GM12874 (cell line): ENCODE measurements around the gene LRMDA.

ENCODE experiments used
- TF ChIP-seq, protein P1 (sequence below): IDR thresholded peaks from 2 replicates; pipeline ENCODE4 v1.5.1; 2011; ENCODE audit warnings: low read depth, mild to moderate bottlenecking, control low read depth, low read length, moderate library complexity; ENCODE audit not compliant: insufficient read depth

The LRMDA gene

GRCh38 chr10:75857896-75858295, 426.5 kb downstream of the LRMDA start:
- TF ChIP-seq, protein P1, sequence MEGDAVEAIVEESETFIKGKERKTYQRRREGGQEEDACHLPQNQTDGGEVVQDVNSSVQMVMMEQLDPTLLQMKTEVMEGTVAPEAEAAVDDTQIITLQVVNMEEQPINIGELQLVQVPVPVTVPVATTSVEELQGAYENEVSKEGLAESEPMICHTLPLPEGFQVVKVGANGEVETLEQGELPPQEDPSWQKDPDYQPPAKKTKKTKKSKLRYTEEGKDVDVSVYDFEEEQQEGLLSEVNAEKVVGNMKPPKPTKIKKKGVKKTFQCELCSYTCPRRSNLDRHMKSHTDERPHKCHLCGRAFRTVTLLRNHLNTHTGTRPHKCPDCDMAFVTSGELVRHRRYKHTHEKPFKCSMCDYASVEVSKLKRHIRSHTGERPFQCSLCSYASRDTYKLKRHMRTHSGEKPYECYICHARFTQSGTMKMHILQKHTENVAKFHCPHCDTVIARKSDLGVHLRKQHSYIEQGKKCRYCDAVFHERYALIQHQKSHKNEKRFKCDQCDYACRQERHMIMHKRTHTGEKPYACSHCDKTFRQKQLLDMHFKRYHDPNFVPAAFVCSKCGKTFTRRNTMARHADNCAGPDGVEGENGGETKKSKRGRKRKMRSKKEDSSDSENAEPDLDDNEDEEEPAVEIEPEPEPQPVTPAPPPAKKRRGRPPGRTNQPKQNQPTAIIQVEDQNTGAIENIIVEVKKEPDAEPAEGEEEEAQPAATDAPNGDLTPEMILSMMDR = no peak

DNA sequence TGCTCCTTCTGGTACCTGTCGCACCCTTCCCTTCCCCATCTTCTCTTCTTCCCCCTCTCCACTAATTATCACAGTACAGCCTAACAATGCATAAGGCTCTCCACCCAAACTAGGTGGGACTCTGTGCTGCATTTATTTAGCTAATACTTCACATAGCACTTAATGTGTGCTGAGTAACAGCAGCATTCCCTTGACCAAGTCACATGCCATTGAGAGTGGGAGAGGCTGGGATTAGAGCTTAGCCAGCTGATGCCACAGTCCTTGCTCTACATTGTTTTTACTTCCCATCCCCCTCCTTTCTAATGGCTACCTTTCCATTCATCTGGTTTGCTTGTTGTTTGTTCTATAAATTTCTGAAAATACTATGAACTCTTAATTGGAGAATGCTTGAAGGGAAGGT, 426.9 kb downstream of the LRMDA start:
- TF ChIP-seq, protein P1 = no peak

DNA sequence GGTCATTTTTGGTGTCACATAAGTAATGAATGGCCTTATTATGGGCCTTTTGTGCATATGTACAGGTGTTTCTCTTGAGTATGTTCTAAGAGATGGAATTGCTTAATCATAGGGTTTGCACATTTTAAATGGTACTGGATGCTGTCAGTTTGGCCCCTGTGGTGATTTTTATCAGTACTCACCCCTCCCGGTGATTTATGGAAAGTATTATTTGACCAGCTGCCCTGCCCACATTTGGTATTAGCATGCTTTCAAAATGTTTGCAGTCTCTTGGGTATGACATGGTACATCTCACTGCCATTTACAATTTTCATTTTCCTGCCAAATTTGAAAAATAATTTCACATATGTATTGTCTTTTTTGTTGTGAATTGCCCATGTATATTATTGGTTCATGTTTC, 427.7 kb downstream of the LRMDA start:
- TF ChIP-seq, protein P1 = no peak

- TF ChIP-seq, protein P1 = no peak
Observed at GRCh38 chr10:75860009-75860408, 428.6 kb downstream of the LRMDA start.

DNA sequence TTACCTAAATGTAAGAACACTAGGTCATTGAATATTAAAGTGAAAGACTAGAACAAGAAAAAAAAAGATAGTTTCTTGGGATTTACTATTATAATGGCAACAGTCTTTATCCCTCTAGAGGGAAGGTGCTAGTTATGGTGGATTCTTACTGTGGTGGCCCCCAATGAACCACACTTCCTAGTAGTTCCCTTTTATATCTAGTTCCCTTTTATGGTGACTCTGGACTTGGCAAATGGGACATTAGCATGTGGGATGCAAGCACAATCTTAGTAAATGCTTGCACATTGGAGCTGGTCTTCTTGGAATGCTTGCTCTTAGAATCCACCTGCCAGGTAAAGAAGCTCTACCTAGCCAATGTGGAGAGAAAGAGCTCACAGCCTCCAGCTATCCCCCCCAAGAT, 430.2 kb downstream of the LRMDA start:
- TF ChIP-seq, protein P1 = no peak

GRCh38 chr10:75862935-75863334, 431.5 kb downstream of the LRMDA start:
- TF ChIP-seq, protein P1 = no peak

GRCh38 chr10:75864717-75865116, 433.3 kb downstream of the LRMDA start:
- TF ChIP-seq, protein P1 = no peak
